HepG2 (cell line): Measurements from ENCODE around the gene ICAM2. TPM values are rescaled to one million over a fixed set of nuclear protein-coding genes. Genes with fewer than 3 reads are reported as not detected.

Experiments
- ERF ChIP-seq: IDR thresholded peaks from 2 replicates; pipeline ENCODE4 v1.6.1; 2018; ENCODE audit warnings: missing biosample characterization, missing genetic modification reagents
- MTERF4 ChIP-seq: sonication (generic); formaldehyde crosslinking; IDR thresholded peaks from 2 replicates; pipeline ENCODE4 v1.8.0; 2023; ENCODE audit warnings: mild to moderate bottlenecking, missing genetic modification reagents
- MTF2 ChIP-seq: sonication (generic); formaldehyde crosslinking; IDR thresholded peaks from 2 replicates; pipeline ENCODE4 v1.5.0; 2020; ENCODE audit warnings: missing genetic modification reagents, borderline replicate concordance
- PHB2 ChIP-seq: fragments of 450-650 bp; IDR thresholded peaks from 2 replicates; pipeline ENCODE4 v1.6.1; 2018; ENCODE audit not compliant: partially characterized antibody
- ZNF143 ChIP-seq: sonication (generic); formaldehyde crosslinking; IDR thresholded peaks from 2 replicates; pipeline ENCODE4 v1.4.0; 2020; ENCODE audit warnings: missing genetic modification reagents
- ZNF44 ChIP-seq: sonication (generic); formaldehyde crosslinking; IDR thresholded peaks from 2 replicates; pipeline ENCODE4 v1.5.1; 2020; ENCODE audit warnings: mild to moderate bottlenecking, missing genetic modification reagents
- ZNF609 ChIP-seq: sonication (generic); formaldehyde crosslinking; IDR thresholded peaks from 2 replicates; pipeline ENCODE4 v1.4.0; 2020; ENCODE audit warnings: mild to moderate bottlenecking, missing genetic modification reagents, borderline replicate concordance
- polyA plus RNA-seq, 8 experiments: library from polyadenylated mRNA; depleted of rRNA in 3 of 8; stranded (reverse) in 7 of 8; unstranded in 1 of 8; fragments of >200 nt; fragmentation: Illumina TruSeq in 4 of 8; extraction: Trizol in 4 of 8; gene quantifications; 2 replicates each; pipeline versions ENCODE4 v1.2.1 to v1.2.3, GENCODE V29; 2011 to 2016; ENCODE audit warnings: low read depth in 4 of 8, missing spikeins in 1 of 8, mixed read lengths in 1 of 8; ENCODE audit not compliant: insufficient read depth in 1 of 8
- total RNA-seq, 5 experiments: library from RNA; depleted of rRNA; stranded (reverse); fragments of >200 nt; fragmentation: Illumina TruSeq; extraction: Trizol; gene quantifications; 2 replicates each; pipeline ENCODE4 v1.2.3, GENCODE V29; 2016; ENCODE audit warnings: low read depth in 1 of 5

Gene ICAM2
- total and polyA plus RNA-seq, 2 of the 13 experiments (the other 11 are each of a cell fraction or from before 2014, with no cell fraction given): 10.9 to 20.8 TPM

DNA sequence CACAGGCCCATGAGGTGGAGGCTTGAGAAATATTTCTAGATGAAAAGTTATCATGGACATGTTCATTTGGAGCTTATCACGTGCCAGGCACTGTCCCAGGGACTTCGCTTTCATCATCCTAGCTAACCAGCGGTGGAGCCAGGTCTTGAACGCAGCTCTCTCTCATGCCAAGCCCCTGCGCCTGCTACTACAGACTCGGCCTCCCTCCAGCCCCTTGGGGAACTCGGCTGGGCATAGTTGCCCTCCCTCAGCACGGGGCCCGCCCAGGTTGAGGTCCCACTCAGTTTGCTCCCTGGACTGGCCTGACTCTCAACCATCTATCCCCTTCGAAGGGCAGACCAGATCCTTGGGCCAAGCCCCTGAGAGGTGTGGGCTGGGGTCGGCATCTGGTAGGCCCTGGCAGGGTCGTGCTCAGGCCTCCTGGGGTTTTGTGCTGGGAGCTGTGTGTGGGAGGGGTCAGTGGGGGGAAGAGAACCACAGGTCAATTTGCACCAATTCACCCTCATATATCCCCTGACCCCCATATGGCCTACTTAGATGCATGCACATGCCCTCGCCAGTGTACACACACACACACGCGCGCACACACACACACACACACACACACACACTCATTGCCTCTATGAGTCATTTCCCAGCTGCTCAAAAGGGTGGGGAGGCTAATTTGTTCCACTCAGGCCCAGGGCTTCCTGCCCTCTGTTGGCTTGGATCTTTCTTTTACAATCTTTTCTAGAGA, 35.6 kb downstream of the ICAM2 start (continued):
- TF ChIP-seq ZNF143 (CRISPR knock-in tag) (no peak), ZNF609 (CRISPR knock-in tag) (no peak), MTERF4 (CRISPR knock-in tag) (no peak), MTF2 (CRISPR knock-in tag) (no peak), ERF (CRISPR knock-in tag) (no peak), ZNF44 (CRISPR knock-in tag) (no peak), PHB2 (no peak)
